Adrenal gland (tissue), 19 donors: ENCODE measurements around the gene ZNF41. TPM values are rescaled to one million over a fixed set of nuclear protein-coding genes. Genes with fewer than 3 reads are reported as not detected.

Experiments
- DNase-seq, 7 donors: peaks; one replicate each; pipeline ENCODE4 v3.0.0-alpha.2; 2019 to 2020
- H3K27ac ChIP-seq, 5 donors: fragments of 200-600 bp; sonication (generic) in 4 of 5; 1 replicate in 3 of 5; 2 replicates in 2 of 5; pipeline versions ENCODE4 v1.5.1 to v1.8.0; 2016 to 2020; ENCODE audit warnings: mild to moderate bottlenecking in 1 of 5
- H3K27me3 ChIP-seq: fragments of 200-600 bp; 2 replicates; pipeline ENCODE4 v1.8.0; 2021
- H3K36me3 ChIP-seq, 2 donors: fragments of 200-600 bp; replicated peaks in 1 of 2; 1 replicate in 1 of 2; 2 replicates in 1 of 2; pipeline versions ENCODE4 v1.5.1 to v1.8.0; 2018 to 2022
- H3K4me1 ChIP-seq, 2 donors: fragments of 200-600 bp; replicated peaks in 1 of 2; 1 replicate in 1 of 2; 2 replicates in 1 of 2; pipeline versions ENCODE4 v1.5.1 to v1.8.0; 2018 to 2021
- H3K4me3 ChIP-seq, 4 donors: fragments of 200-600 bp; sonication (generic) in 3 of 4; one replicate each; pipeline ENCODE4 v1.5.1; 2016 to 2018
- H3K9me3 ChIP-seq, 3 donors: fragments of 200-600 bp; sonication (generic) in 1 of 3; replicated peaks in 1 of 3; 1 replicate in 2 of 3; 2 replicates in 1 of 3; pipeline versions ENCODE4 v1.5.1 to v1.8.0; 2016 to 2021
- CTCF ChIP-seq, 6 experiments: fragments of 450-650 bp in 4 of 6; fragments of 200-600 bp in 2 of 6; sonication (generic) in 1 of 6; IDR thresholded peaks; 1 replicate in 5 of 6; 2 replicates in 1 of 6; pipeline versions ENCODE4 v1.5.1 to v1.8.0; 2016 to 2021; ENCODE audit warnings: antibody characterized with exemption in 6 of 6, mild to moderate bottlenecking in 2 of 6, moderate library complexity in 1 of 6
- POLR2A ChIP-seq, 2 donors: fragments of 450-650 bp; IDR thresholded peaks; one replicate each; pipeline ENCODE4 v1.6.1; 2017; ENCODE audit warnings: antibody characterized with exemption in 2 of 2, mild to moderate bottlenecking in 2 of 2, moderate library complexity in 1 of 2
- WGBS, 4 donors: extraction: QIAGEN DNeasy Blood & Tissue Kit in 2 of 4; methylation state at CpG; one replicate each; pipeline versions ENCODE4 v1.1.5 to v1.1.7; 2013 to 2017; 5-methylcytosine and 5-hydroxymethylcytosine counted together
- intact Hi-C, 2 donors: fragments of 100-400 bp; cut with DNase I; formaldehyde crosslinking; loops; one replicate each; pipeline versions ENCODE4 v1.14.1 to v1.15.0; 2022 to 2023
- long read RNA-seq, 10 donors: library from polyadenylated mRNA in 3 of 10; unstranded in 2 of 10; stranded (forward) in 1 of 10; transcript quantifications; one replicate each; pipeline ENCODE4 v2.0.0 and lab custom pipeline, GENCODE V29; 2021 to 2026
- polyA plus RNA-seq, 3 donors: library from polyadenylated mRNA; stranded (reverse); fragments of 200-250 nt in 2 of 3; fragments of 350-450 nt in 1 of 3; fragmentation: Illumina TruSeq in 1 of 3; extraction: RNeasy Lipid Tissue Mini Kit (QIAGEN cat#74804) in 1 of 3; gene quantifications; one replicate each; pipeline ENCODE4 v1.2.3, GENCODE V29; 2013 to 2014
- total RNA-seq, 9 donors: library from RNA; depleted of rRNA in 4 of 9; stranded (reverse); fragments of >200 nt in 4 of 9; fragments of 120-200 nt in 1 of 9; fragmentation: NEBNext Ultra II Directional in 1 of 9; extraction: Animal tissue kit (Norgen Biotek cat#: 25700) in 1 of 9; gene quantifications; one replicate each; pipeline versions ENCODE4 v1.1.0 to v1.2.4, GENCODE V29; 2013 to 2023
- donor health status: healthy with polysubstance abuse.
- donor health status: Bipolar disorder and iron deficiency.
- donor health status: DM: yes; HTN: yes; CAD: no.
- donor health status: DM: no; HTN: no; CAD: no.
- donor health status: DM: no; HTN: no; CAD: no.
- donor health status: DM: yes; HTN: yes; CAD: no.

Gene ZNF41
- total RNA-seq (1 to 10 TPM; 2.8 to 8.9 (median 7.8) TPM), polyA plus RNA-seq (10 to 100 TPM in 1 of 3 donors, 1 to 10 TPM in 2; 2.8 to 10.5 (median 4.2) TPM)
- long read RNA-seq, donor 1 = 0 reads
- long read RNA-seq, donor 2 = 0 reads
- long read RNA-seq, donor 3 = 0 reads
- long read RNA-seq, donor 4 = 0 reads
- long read RNA-seq, donor 5, partial matches to known transcripts = 0 of 8 reads
- long read RNA-seq, donor 5, other reads (novel, unspliced or antisense) = 8 of 8 reads
- long read RNA-seq, donor 6, partial matches to known transcripts = 0 of 3 reads
- long read RNA-seq, donor 6, other reads (novel, unspliced or antisense) = 3 of 3 reads
- long read RNA-seq, donor 7, full-length matches to known transcripts = 1 of 1 reads
- long read RNA-seq, donor 7, partial matches to known transcripts = 0 of 1 reads
- long read RNA-seq, donor 7, other reads (novel, unspliced or antisense) = 0 of 1 reads
- long read RNA-seq, donor 8 = 0 reads
- long read RNA-seq, donor 9 = 0 reads
- long read RNA-seq, donor 10 = 0 reads

- WGBS, 4 donors = 0 to 44% (median 15%) methylated on average over 4 to 77 of the region's 77 CpGs
- H3K4me1 ChIP-seq = peaks cover 0 to 16% of the 10 kb centered on the region in 2 donors
- H3K4me3 ChIP-seq = peak within 1 kb of the TSS in 3 of 4 donors; percentile 9 to 72 (median 65)
- TF ChIP-seq POLR2A (IDR thresholded peaks at IDR 0.05) (peak in 1 of 2 donors; percentile 50), CTCF (IDR thresholded peaks at IDR 0.05) (no peak)
- intact Hi-C loops = no loop called here
- peak; percentile 67 to 87 (median 78) for DNase-seq
- no peaks in the 10 kb centered on the region for H3K36me3 ChIP-seq
- peak within 1 kb of the TSS; percentile 60 to 97 (median 90) for H3K27ac ChIP-seq
- H3K9me3 ChIP-seq = no peaks in the 10 kb centered on the region
- no peaks in the 10 kb centered on the region for H3K27me3 ChIP-seq
Measured at GRCh38 chrX:47482512-47483305, at the start of gene ZNF41. ZNF41 (minus strand) TSS chrX:47483222; CDS start chrX:47467481, 15,741 bp downstream.

GRCh38 chrX:47530049-47530448, 47.0 kb upstream of the ZNF41 start:
- Histone ChIP-seq H3K4me3 (no peak overlapping the region), H3K27ac (no peak overlapping the region), H3K27me3 (no peaks in the 10 kb centered on the region), H3K4me1 (no peaks in the 10 kb centered on the region), H3K9me3 (no peaks in the 10 kb centered on the region), H3K36me3 (no peaks in the 10 kb centered on the region)
- TF ChIP-seq POLR2A (IDR thresholded peaks at IDR 0.05) = no peak
- TF ChIP-seq CTCF (IDR thresholded peaks at IDR 0.05) = no peak
- no peak for DNase-seq
- 78 to 86% (median 84%) methylated on average over 5 to 6 of the region's 6 CpGs for WGBS, 4 donors
- intact Hi-C loops = no loop called here

GRCh38 chrX:47529548-47529947, 46.5 kb upstream of the ZNF41 start:
- TF ChIP-seq CTCF (IDR thresholded peaks at IDR 0.05) (no peak), POLR2A (IDR thresholded peaks at IDR 0.05) (no peak)
- Histone ChIP-seq H3K27me3 (no peaks in the 10 kb centered on the region), H3K9me3 (no peaks in the 10 kb centered on the region), H3K36me3 (no peaks in the 10 kb centered on the region), H3K4me1 (no peaks in the 10 kb centered on the region), H3K27ac (no peak overlapping the region), H3K4me3 (no peak overlapping the region)
- WGBS, 4 donors = 83 to 98% (median 90%) methylated on average over 6 to 8 of the region's 8 CpGs
- intact Hi-C loops = loop anchor here in 1 of 2 donors (10.0 kb wide), 1 partner anchor 335 kb away; the partner anchor contains the start of gene UBA1
- no peak for DNase-seq

- intact Hi-C loops = loop anchor here in 1 of 2 donors (10.0 kb wide), 1 partner anchor 329 kb away; the partner anchor contains the start of gene UBA1
- Histone ChIP-seq H3K36me3 (no peaks in the 10 kb centered on the region), H3K9me3 (no peaks in the 10 kb centered on the region), H3K4me3 (peak overlapping the region in 2 of 4 donors; percentile 25 to 62), H3K27me3 (no peaks in the 10 kb centered on the region), H3K27ac (no peak overlapping the region), H3K4me1 (no peaks in the 10 kb centered on the region)
- no peak for DNase-seq
- WGBS, 4 donors = 2 to 29% (median 20%) methylated on average over 2 to 34 of the region's 34 CpGs; no CpG with 5 or more reads in 1 of the 4 donors
- TF ChIP-seq CTCF (IDR thresholded peaks at IDR 0.05) (no peak), POLR2A (IDR thresholded peaks at IDR 0.05) (no peak)
Measured at GRCh38 chrX:47523713-47524166, 40.7 kb upstream of the ZNF41 start.
